Loucy (cell line): Measurements from ENCODE around the gene RSU1.

Source experiments
- EZH2phosphoT487 ChIP-seq: fragments of 200-600 bp; IDR thresholded peaks from 2 replicates; pipeline ENCODE4 v1.6.1; 2018; ENCODE audit warnings: antibody characterized with exemption, mild to moderate bottlenecking, moderate library complexity, borderline replicate concordance
- TF ChIP-seq, protein P1 (sequence below): fragments of 200-600 bp; sonication (generic); conservative IDR thresholded peaks from 2 replicates; pipeline ENCODE4 v1.5.1; 2014; ENCODE audit warnings: mild to moderate bottlenecking, antibody characterized with exemption, low read length

DNA sequence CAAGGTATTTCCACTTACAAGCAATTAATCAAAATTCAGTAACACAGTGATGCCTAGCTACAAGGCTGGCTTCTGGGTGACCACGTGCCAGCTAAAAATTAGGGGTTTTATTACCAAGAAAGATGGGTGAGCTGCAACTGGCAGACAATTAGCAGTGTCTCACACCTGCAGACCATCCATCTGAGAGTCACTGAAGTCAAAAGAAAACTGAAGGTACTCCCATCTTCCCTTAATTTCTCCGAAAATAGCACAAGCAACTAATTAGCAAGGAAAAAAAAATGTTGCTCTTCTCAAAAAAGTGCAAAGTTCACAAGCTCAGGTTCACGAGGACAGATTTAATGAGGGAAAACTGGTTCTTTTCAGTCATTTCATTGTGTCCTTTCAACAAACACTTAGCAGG lies 28.4 kb downstream of the RSU1 start:
- TF ChIP-seq, protein P1, sequence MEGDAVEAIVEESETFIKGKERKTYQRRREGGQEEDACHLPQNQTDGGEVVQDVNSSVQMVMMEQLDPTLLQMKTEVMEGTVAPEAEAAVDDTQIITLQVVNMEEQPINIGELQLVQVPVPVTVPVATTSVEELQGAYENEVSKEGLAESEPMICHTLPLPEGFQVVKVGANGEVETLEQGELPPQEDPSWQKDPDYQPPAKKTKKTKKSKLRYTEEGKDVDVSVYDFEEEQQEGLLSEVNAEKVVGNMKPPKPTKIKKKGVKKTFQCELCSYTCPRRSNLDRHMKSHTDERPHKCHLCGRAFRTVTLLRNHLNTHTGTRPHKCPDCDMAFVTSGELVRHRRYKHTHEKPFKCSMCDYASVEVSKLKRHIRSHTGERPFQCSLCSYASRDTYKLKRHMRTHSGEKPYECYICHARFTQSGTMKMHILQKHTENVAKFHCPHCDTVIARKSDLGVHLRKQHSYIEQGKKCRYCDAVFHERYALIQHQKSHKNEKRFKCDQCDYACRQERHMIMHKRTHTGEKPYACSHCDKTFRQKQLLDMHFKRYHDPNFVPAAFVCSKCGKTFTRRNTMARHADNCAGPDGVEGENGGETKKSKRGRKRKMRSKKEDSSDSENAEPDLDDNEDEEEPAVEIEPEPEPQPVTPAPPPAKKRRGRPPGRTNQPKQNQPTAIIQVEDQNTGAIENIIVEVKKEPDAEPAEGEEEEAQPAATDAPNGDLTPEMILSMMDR = no peak
- no peak for TF ChIP-seq EZH2phosphoT487
